SK-N-SH (cell line): ENCODE measurements around the gene TPM4. TPM values are rescaled to one million over a fixed set of nuclear protein-coding genes. Genes with fewer than 3 reads are reported as not detected.

ENCODE experiments used
- CTCF ChIA-PET: fragments of 300-600, 350-600 bp; formaldehyde crosslinking; extraction: SDS; loops from one replicate; lab custom pipeline; 2021; lab: Yijun Ruan, JAX
- POLR2A ChIA-PET: fragments of 350-600 bp; sonication (Branson Sonifier 250); formaldehyde crosslinking; extraction: SDS; loops from one replicate; lab custom pipeline; 2020; ENCODE audit warnings: antibody characterized with exemption, inconsistent platforms; lab: Yijun Ruan, JAX
- DNase-seq: peaks from one replicate; pipeline ENCODE4 v3.0.0; 2012
- H2AFZ ChIP-seq: fragments of 200-600 bp; sonication (generic); 2 replicates; pipeline ENCODE4 v1.8.1; 2016; ENCODE audit warnings: antibody characterized with exemption, mild to moderate bottlenecking, low read depth
- H3F3A ChIP-seq: fragments of 200-600 bp; sonication (generic); replicated peaks from 2 replicates; pipeline ENCODE3; 2016; ENCODE audit warnings: antibody characterized with exemption, mild to moderate bottlenecking; ENCODE audit not compliant: insufficient read depth
- H3K27ac ChIP-seq, 2 experiments: fragments of 200-500 bp in 1 of 2; fragments of 200-600 bp in 1 of 2; sonication (Bioruptor generic) in 1 of 2; sonication (generic), shearing (Covaris generic) in 1 of 2; 2 replicates each; pipeline versions ENCODE4 v1.5.1 to v1.6.1; 2014 to 2016; ENCODE audit warnings: low read depth in 2 of 2, inconsistent platforms in 1 of 2, low read length in 1 of 2, mild to moderate bottlenecking in 1 of 2, mixed read lengths in 1 of 2
- H3K27me3 ChIP-seq: fragments of 200-600 bp; sonication (generic), shearing (Covaris generic); 2 replicates; pipeline ENCODE4 v1.6.1; 2016; ENCODE audit warnings: mixed run types; ENCODE audit not compliant: insufficient read depth
- H3K36me3 ChIP-seq, 2 experiments: fragments of 200-500 bp in 1 of 2; fragments of 200-600 bp in 1 of 2; sonication (Bioruptor generic) in 1 of 2; sonication (generic) in 1 of 2; replicated peaks in 1 of 2; 2 replicates each; pipeline versions ENCODE3 to v1.5.1; 2014 to 2016; ENCODE audit warnings: low read length in 1 of 2, mild to moderate bottlenecking in 1 of 2; ENCODE audit not compliant: insufficient read depth in 2 of 2, control insufficient read depth in 1 of 2
- H3K4me1 ChIP-seq, 2 experiments: fragments of 200-500 bp in 1 of 2; fragments of 200-600 bp in 1 of 2; sonication (Bioruptor generic) in 1 of 2; sonication (generic), shearing (Covaris generic) in 1 of 2; 2 replicates each; pipeline versions ENCODE4 v1.5.1 to v1.6.1; 2014 to 2016; ENCODE audit warnings: low read depth in 1 of 2, low read length in 1 of 2, mixed run types in 1 of 2; ENCODE audit not compliant: insufficient read depth in 2 of 2, control insufficient read depth in 1 of 2
- H3K4me2 ChIP-seq: fragments of 200-600 bp; sonication (generic), shearing (Covaris generic); 2 replicates; pipeline ENCODE4 v1.6.1; 2017; ENCODE audit warnings: mixed run types
- H3K4me3 ChIP-seq, 2 experiments: fragments of 200-500 bp in 1 of 2; fragments of 200-600 bp in 1 of 2; sonication (Bioruptor generic) in 1 of 2; sonication (generic), shearing (Covaris generic) in 1 of 2; 2 replicates each; pipeline versions ENCODE4 v1.5.1 to v1.8.1; 2014 to 2016; ENCODE audit warnings: low read depth in 2 of 2, inconsistent platforms in 1 of 2, low read length in 1 of 2, mild to moderate bottlenecking in 1 of 2, mixed read lengths in 1 of 2, moderate library complexity in 1 of 2
- H3K79me2 ChIP-seq: fragments of 200-600 bp; sonication (generic); 2 replicates; pipeline ENCODE4 v1.8.1; 2017; ENCODE audit warnings: mild to moderate bottlenecking; ENCODE audit not compliant: insufficient read depth
- H3K9ac ChIP-seq: fragments of 200-600 bp; sonication (generic); 2 replicates; pipeline ENCODE4 v1.6.1; 2017; ENCODE audit warnings: mixed run types
- H3K9me2 ChIP-seq: fragments of 200-600 bp; sonication (generic); 2 replicates; pipeline ENCODE4 v1.6.1; 2017; ENCODE audit warnings: mixed run types
- H3K9me3 ChIP-seq: fragments of 200-600 bp; sonication (generic); 2 replicates; pipeline ENCODE4 v1.6.1; 2017; ENCODE audit warnings: mixed run types, mild to moderate bottlenecking, moderate library complexity
- H4K20me1 ChIP-seq: fragments of 200-600 bp; sonication (generic); 2 replicates; pipeline ENCODE4 v1.6.1; 2017; ENCODE audit warnings: mild to moderate bottlenecking, mixed run types; ENCODE audit not compliant: insufficient read depth
- EP300 ChIP-seq, 2 experiments: IDR thresholded peaks; 2 replicates each; pipeline versions ENCODE4 v1.4.0 to v1.6.1; 2012; ENCODE audit warnings: borderline replicate concordance in 1 of 2, low read depth in 1 of 2, low read length in 1 of 2
- FOXM1 ChIP-seq: IDR thresholded peaks from 2 replicates; pipeline ENCODE4 v1.4.0; 2012; ENCODE audit warnings: low read depth, mild to moderate bottlenecking
- GABPA ChIP-seq: IDR thresholded peaks from 2 replicates; pipeline ENCODE4 v1.4.0; 2012; ENCODE audit warnings: low read depth, mild to moderate bottlenecking
- JUND ChIP-seq: IDR thresholded peaks from 2 replicates; pipeline ENCODE4 v1.4.0; 2012
- MEF2A ChIP-seq: IDR thresholded peaks from 2 replicates; pipeline ENCODE4 v1.4.0; 2012; ENCODE audit warnings: low read depth, borderline replicate concordance
- NFIC ChIP-seq: IDR thresholded peaks from 2 replicates; pipeline ENCODE4 v1.4.0; 2012; ENCODE audit warnings: borderline replicate concordance
- RAD21 ChIP-seq: IDR thresholded peaks from 2 replicates; pipeline ENCODE4 v1.6.1; 2012; ENCODE audit warnings: mild to moderate bottlenecking, low read length
- RXRA ChIP-seq: IDR thresholded peaks from 2 replicates; pipeline ENCODE4 v1.4.0; 2012; ENCODE audit warnings: low read depth, mild to moderate bottlenecking, borderline replicate concordance
- SIN3A ChIP-seq: IDR thresholded peaks from 2 replicates; pipeline ENCODE4 v1.6.1; 2012; ENCODE audit warnings: low read depth, mild to moderate bottlenecking, low read length, moderate library complexity, borderline replicate concordance
- SMC3 ChIP-seq: IDR thresholded peaks from 2 replicates; pipeline ENCODE4 v1.6.1; 2012; ENCODE audit warnings: low read depth, low read length, improper control_type of control experiment
- WGBS: methylation state at CpG from one replicate; pipeline ENCODE4 v1.1.6; 2017; ENCODE audit warnings: low lambda C conversion rate; 5-methylcytosine and 5-hydroxymethylcytosine counted together
- polyA plus RNA-seq, 3 experiments: library from polyadenylated mRNA; depleted of rRNA; stranded (reverse); fragments of >200 nt; gene quantifications; 2 replicates each; pipeline ENCODE4 v1.2.3, GENCODE V29; 2012
- TF ChIP-seq, protein P1 (sequence below): fragments of 200-600 bp; sonication (generic); IDR thresholded peaks from 2 replicates; pipeline ENCODE4 v1.6.1; 2017; ENCODE audit warnings: antibody characterized with exemption, mild to moderate bottlenecking, moderate library complexity
- TF ChIP-seq, protein P2 (sequence below): IDR thresholded peaks from 2 replicates; pipeline ENCODE4 v1.4.0; 2012; ENCODE audit warnings: low read depth, borderline replicate concordance

The TPM4 gene
- polyA plus RNA-seq, 1 of the 3 experiments (the other 2 are of a cell fraction): 440 TPM

GRCh38 chr19:16040642-16041041 lies 35.7 kb upstream of the TPM4 start:
- peaks cover 2% of the 10 kb centered on the region; the same call in 1 of the 2 replicates for H3K27me3 ChIP-seq
- no peaks in the 10 kb centered on the region for H4K20me1 ChIP-seq
- H2AFZ ChIP-seq: no peak overlapping the region
- H3K4me1 ChIP-seq: no peaks in the 10 kb centered on the region; a peak in 1 of 4 replicates
- POLR2A ChIA-PET: no interaction called here
- DNase-seq: no peak
- no peaks in the 10 kb centered on the region for H3F3A ChIP-seq
- H3K4me3 ChIP-seq: no peak overlapping the region
- no peak for TF ChIP-seq JUND
- TF ChIP-seq, all 33 proteins: peak for 0
- CTCF ChIA-PET: interaction anchor here (0.6 to 3.7 kb wide), 26 partner anchors 8 to 667 kb away, joined by 3 to 59 read pairs (median 7); partner anchors contain the start of genes CIB3, FAM32A, HSH2D and RAB8A
- no peaks in the 10 kb centered on the region for H3K79me2 ChIP-seq
- no peak overlapping the region for H3K27ac ChIP-seq
- no peak overlapping the region for H3K9ac ChIP-seq
- H3K9me3 ChIP-seq: no peaks in the 10 kb centered on the region
- H3K4me2 ChIP-seq: no peak overlapping the region
- H3K9me2 ChIP-seq: no peaks in the 10 kb centered on the region
- 39% methylated on average over 6 of the region's 6 CpGs for WGBS
- no peaks in the 10 kb centered on the region for H3K36me3 ChIP-seq

- peak; percentile 90 for DNase-seq
- Histone ChIP-seq H3F3A (no peaks in the 10 kb centered on the region), H3K79me2 (no peaks in the 10 kb centered on the region), H3K4me2 (peak overlapping the region; percentile 61), H3K36me3 (no peaks in the 10 kb centered on the region), H4K20me1 (no peaks in the 10 kb centered on the region), H3K4me3 (peak overlapping the region in 1 of 2 experiments; percentile 42; a peak in 1 of 4 replicates), H3K27ac (no peak overlapping the region), H3K9ac (no peak overlapping the region), H3K9me2 (no peaks in the 10 kb centered on the region), H3K9me3 (no peaks in the 10 kb centered on the region), H3K27me3 (peaks cover 8% of the 10 kb centered on the region; the same call in 1 of the 2 replicates), H3K4me1 (no peaks in the 10 kb centered on the region; a peak in 1 of 4 replicates), H2AFZ (peak overlapping the region; percentile 62)
- POLR2A ChIA-PET: interaction anchor here (0.6 to 0.8 kb wide), 2 partner anchors 144 to 1549 kb away, joined by 3 to 4 read pairs; partner anchors contain the start of gene FAM32A
- TF ChIP-seq FOXM1 (no peak), RAD21 (peak; percentile 92), SMC3 (peak; percentile 80)
- TF ChIP-seq, protein P1, sequence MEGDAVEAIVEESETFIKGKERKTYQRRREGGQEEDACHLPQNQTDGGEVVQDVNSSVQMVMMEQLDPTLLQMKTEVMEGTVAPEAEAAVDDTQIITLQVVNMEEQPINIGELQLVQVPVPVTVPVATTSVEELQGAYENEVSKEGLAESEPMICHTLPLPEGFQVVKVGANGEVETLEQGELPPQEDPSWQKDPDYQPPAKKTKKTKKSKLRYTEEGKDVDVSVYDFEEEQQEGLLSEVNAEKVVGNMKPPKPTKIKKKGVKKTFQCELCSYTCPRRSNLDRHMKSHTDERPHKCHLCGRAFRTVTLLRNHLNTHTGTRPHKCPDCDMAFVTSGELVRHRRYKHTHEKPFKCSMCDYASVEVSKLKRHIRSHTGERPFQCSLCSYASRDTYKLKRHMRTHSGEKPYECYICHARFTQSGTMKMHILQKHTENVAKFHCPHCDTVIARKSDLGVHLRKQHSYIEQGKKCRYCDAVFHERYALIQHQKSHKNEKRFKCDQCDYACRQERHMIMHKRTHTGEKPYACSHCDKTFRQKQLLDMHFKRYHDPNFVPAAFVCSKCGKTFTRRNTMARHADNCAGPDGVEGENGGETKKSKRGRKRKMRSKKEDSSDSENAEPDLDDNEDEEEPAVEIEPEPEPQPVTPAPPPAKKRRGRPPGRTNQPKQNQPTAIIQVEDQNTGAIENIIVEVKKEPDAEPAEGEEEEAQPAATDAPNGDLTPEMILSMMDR: peak; percentile 98
- WGBS: 14% methylated on average over 26 of the region's 26 CpGs
- CTCF ChIA-PET: interaction anchor here (0.6 to 3.7 kb wide), 42 partner anchors 9 to 668 kb away, joined by 3 to 59 read pairs (median 4); partner anchors contain the start of genes CIB3, FAM32A, HSH2D and RAB8A
These were observed 34.9 kb upstream of the TPM4 start for GRCh38 chr19:16041299-16041990.

- H3K9me3 ChIP-seq: no peaks in the 10 kb centered on the region
- H3K4me1 ChIP-seq: no peaks in the 10 kb centered on the region; a peak in 1 of 4 replicates
- H2AFZ ChIP-seq: peak overlapping the region; percentile 62
- H3K36me3 ChIP-seq: no peaks in the 10 kb centered on the region
- H3K27me3 ChIP-seq: peaks cover 8% of the 10 kb centered on the region; the same call in 1 of the 2 replicates
- 31% methylated on average over 9 of the region's 9 CpGs for WGBS
- H3K4me2 ChIP-seq: peak overlapping the region; percentile 61
- peak overlapping the region in 1 of 2 experiments; percentile 42; a peak in 1 of 4 replicates for H3K4me3 ChIP-seq
- no peaks in the 10 kb centered on the region for H3K9me2 ChIP-seq
- no peak overlapping the region for H3K9ac ChIP-seq
- H3K79me2 ChIP-seq: no peaks in the 10 kb centered on the region
- POLR2A ChIA-PET: interaction anchor here (0.6 to 0.8 kb wide), 2 partner anchors 143 to 1548 kb away, joined by 3 to 4 read pairs; partner anchors contain the start of gene FAM32A
- no peak overlapping the region for H3K27ac ChIP-seq
- CTCF ChIA-PET: interaction anchor here (0.6 to 3.7 kb wide), 38 partner anchors 9 to 487 kb away, joined by 3 to 59 read pairs (median 6); partner anchors contain the start of genes CIB3, FAM32A, HSH2D and RAB8A
- DNase-seq: no peak
- H4K20me1 ChIP-seq: no peaks in the 10 kb centered on the region
- no peaks in the 10 kb centered on the region for H3F3A ChIP-seq
- no peak for TF ChIP-seq GABPA
- TF ChIP-seq, protein P2, sequence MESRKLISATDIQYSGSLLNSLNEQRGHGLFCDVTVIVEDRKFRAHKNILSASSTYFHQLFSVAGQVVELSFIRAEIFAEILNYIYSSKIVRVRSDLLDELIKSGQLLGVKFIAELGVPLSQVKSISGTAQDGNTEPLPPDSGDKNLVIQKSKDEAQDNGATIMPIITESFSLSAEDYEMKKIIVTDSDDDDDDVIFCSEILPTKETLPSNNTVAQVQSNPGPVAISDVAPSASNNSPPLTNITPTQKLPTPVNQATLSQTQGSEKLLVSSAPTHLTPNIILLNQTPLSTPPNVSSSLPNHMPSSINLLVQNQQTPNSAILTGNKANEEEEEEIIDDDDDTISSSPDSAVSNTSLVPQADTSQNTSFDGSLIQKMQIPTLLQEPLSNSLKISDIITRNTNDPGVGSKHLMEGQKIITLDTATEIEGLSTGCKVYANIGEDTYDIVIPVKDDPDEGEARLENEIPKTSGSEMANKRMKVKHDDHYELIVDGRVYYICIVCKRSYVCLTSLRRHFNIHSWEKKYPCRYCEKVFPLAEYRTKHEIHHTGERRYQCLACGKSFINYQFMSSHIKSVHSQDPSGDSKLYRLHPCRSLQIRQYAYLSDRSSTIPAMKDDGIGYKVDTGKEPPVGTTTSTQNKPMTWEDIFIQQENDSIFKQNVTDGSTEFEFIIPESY: no peak
- no peak for TF ChIP-seq NFIC
- TF ChIP-seq EP300 (IDR thresholded peaks at IDR 0.05; ENCODE audit: borderline replicate concordance in 1 of 2, low read depth in 1 of 2, low read length in 1 of 2): no peak
- TF ChIP-seq SIN3A: no peak
- no peak for TF ChIP-seq RXRA
- no peak for TF ChIP-seq MEF2A
These were observed 34.3 kb upstream of the TPM4 start for GRCh38 chr19:16041991-16042386.
